Inflammatory macrophage (primary cell): ENCODE data around the gene ZNF77.
"Not testable (repeated sequence)": the region's sequence is repeated elsewhere in the genome, so short reads cannot be mapped to it uniquely, and the experiment has no call there.

ENCODE experiments used
- DNase-seq, 2 donors: peaks; one replicate each; pipeline ENCODE4 v3.0.0-alpha.2; 2020 to 2022

Gene ZNF77

DNA sequence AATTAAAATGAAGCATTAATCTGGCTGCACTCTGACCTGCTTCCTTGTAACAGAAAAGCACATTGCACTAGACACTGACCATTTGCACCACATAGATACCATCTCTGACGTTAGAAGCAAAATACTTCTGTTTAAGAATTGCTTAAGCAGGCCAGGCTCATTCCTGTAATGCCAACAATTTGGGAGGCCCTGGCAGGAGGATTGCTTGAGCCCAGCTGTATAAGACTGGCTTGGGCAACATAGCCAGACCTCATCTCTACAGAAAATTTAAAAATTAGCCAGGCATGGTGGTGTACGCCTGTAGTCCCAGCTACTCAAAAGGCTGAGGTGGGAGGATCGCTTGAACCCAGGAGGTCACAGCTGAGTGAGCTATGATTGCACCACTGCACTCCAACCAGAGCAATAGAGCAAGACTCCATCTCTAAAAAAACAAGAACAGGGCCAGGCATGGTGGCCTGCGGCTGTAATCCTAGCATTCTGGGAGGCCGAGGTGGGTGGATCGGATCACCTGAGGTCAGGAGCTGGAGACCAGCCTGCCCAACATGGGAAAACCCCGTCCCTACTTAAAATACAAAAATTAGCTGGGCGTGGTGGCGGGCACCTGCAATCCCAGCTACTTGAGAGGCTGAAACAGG is 25.5 kb upstream of the ZNF77 start:
- DNase-seq = peak; percentile 43 to 57

DNA sequence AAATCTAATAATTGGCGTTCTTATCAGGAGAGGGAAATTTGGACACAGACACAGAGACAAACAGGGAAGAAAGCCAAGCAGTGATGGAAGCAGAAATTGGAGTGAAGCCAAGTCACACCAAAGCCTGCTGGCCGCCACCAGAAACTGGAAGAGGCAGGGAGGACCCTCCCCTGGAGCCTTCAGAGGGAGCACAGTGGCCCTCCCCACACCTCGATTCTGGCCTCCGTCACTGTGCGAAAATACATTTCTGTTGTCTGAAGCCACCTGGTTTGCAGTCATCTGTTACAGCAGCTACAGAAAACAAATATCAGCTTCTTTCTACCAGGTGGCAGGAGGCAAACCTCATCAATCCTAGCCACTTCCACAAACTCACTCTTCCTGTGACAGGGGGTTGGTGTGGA is 24.3 kb upstream of the ZNF77 start:
- DNase-seq = peak in 1 of 2 donors; percentile 27

DNA sequence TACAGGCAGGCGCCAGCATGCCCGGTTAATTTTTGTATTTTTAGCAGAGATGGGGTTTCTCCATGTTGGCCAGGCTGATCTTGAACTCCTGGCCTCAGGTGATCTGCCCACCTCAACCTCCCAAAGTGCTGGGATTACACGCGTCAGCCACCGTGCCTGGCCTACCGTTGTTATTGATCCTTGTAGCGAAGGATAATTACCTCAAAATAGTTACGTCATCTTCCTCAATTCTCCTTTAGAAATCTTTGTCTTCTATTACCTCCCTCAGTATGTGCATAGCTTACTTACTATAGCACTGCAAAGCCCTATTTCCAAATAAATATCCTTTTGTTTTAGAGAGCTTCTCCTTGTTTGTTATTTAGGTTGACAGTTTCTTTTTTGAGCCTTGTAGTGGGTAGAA is 23.2 kb upstream of the ZNF77 start:
- DNase-seq = no peak

DNA sequence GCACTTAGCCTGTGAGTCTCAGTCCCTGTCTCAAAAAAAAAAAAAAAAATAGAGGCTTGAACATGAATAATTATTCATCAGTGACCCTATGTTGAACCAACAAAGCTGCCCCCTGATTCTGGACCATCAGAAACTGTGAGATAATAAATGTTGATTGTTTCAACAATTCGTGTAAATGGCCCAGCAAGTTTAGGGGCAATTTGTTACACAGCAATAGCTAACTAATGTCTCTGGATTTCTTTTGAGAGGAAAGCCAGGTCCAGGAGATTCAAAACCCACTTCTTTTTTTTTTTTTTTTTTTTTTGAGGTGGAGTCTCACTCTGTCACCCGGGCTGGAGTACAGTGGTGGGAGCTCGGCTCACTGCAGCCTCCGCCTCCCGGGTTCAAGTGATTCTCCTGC is 20.1 kb upstream of the ZNF77 start:
- no peak for DNase-seq

DNA sequence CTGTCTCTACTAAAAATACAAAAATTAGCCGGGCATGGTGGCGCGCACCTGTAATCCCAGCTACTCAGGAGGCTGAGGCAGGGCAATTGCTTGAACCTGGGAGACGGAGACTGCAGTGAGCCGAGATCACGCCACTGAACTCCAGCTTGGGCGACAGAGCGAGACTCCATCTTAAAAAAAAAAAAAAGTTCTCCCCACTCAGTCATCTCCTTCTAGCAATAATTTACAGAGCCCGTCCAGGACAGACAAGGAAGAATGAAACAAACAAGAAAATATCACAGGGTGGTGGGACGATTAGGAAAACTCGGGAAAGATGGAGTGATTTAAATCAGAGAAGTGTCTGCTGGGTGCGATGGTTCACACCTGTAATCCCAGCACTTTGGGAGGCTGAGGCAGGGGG is 18.9 kb upstream of the ZNF77 start:
- DNase-seq = not testable (repeated sequence)

DNA sequence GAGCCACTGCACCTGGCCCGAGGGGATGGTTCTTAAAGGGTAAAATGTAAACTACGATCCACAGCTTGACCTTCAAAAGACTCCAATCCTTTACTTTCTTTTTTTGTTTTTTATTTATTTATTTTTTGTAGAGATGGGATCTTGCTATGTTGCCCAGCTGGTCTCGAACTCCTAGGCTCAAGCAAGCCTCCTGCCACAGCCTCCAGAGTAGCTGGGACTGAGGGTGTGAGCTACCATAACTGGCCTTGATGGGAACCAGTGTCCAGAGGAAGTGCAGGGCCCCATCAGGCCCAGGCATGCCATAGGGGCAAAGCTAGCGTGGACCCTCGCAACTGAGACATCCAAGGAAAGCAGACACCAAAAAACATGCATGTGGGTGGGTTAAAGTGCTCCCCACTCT is 18.4 kb upstream of the ZNF77 start:
- DNase-seq = no peak

DNA sequence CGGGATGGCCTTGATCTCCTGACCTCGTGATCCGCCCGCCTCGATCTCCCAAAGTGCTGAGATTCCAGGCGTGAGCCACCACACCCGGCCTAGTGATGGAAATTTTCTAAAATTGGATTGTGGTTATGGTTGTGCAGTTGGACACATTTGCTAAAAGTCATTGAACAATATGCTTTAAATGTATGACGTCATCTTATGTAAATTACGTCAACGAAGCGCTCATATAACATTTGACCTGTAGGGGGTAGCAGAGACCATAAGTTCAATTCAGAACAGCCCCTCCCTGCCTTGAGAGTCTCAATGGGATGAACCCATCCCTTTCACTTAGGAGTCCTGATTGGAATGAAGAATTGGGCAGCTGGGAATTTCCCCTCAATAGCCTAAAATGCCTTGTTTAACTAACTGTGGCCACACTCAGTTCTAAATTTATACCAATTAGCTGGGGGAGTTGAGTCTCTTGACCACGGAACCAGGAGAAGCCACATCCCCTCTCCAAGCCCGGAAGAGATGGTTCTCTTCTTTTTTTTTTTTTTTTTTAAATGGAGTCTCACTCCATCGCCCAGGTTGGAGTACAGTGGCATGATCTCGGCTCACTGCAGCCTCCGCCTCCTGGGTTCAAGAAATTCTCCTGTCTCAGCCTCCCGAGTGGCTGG is 17.4 kb upstream of the ZNF77 start:
- peak; percentile 61 to 91 for DNase-seq

DNA sequence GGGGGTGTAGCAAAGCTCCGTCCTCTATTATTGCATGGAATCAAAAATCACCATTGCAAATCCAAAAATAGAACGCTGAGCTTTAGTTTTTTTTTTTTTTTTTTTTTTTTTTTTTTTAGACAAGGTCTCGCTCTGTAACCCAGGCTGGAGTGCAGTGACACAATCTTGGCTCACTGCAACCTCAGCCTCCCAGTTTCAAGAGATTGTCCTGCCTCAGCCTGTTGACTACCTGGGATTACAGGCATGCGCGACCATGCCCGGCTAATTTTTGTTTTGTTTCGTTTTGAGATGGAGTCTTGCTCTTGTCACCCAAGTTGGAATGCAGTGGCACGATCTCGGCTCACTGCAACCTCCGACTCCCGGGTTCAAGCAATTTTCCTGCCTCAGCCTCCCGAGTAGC is 15.3 kb upstream of the ZNF77 start:
- DNase-seq = no peak

DNA sequence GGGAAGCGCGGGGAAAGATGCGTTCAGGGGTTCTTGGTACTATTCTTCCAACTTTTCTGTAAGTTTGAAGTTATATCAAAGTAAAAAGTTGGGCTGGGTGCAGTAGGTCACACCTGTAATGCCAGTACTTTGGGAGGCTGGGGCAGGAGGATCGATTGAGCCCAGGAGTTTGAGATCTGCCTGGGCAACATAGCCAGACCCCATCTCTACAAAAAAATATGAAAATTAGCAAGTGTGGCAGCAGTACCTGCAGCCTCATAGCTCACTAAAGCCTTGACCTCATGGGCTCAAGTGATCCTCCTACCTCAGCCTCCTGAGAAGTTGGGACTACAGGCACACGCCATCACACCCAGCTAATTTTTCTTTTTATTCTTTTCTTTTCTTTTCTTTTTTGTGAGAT is 12.4 kb upstream of the ZNF77 start:
- no peak for DNase-seq

DNA sequence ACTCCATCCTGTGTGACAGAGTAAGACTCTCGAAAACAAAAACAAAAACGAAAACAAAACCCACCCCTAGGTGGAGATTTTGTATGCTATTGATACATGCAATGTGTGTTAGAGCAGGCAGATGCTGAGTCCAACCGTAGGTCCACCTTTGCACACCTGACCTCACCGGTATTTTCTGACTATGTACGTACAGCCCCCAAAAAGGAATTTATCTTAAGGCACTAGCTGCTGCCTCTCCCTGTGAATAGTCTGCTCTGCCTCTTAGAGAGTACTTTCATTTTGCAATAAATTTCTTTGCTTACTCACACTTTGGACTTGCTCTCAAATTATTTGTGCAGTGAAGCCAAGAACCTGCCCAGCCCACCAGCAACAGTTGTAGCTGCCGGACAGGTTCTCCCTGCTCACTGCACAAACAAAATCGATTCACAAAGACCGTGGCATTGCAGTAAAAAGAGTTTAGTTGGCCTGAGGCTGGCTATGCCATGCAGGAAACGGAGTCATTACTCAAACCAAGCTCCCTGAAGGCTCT is 8.2 kb upstream of the ZNF77 start:
- DNase-seq = no peak

DNA sequence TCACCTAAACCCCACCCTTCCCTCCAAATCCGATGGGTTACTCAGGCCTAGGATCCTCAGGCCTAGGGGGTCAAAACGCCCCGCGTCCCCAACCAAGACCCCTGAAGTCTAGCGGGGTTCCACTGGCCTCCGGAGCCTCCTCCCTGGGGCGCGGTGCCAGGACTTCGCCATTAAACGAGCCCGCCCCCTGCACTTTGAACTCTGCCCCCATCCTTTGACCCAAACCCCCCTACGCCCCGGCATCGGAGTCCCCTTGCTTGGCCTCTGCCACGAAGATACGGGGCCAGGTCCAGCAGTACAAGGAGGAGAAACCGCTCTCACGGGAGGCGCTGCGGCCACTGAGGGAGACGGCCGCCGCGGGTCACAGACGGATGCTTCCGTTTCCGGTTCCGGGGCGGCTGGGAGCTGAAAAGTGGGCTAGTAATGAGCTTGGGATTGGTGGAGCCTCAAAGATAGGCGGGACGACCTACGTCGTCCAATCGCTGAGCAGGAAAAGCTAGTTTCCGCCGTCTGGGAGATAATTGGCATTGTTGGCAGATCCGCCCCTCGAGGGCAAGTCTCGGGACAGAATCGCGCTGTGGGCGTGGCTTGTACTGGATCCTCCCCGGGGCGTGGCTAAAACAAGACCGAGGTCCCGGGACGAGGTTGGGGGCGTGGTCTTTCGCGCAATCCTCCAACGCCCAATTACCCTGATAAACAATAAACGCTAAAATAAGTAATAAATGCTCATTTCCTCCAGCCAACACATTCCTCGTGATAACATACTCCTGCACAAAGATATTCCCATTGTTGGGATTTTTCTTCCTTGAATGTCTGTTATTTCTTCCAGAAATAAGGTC is 5.7 kb upstream of the ZNF77 start:
- DNase-seq = peak; percentile 100

DNA sequence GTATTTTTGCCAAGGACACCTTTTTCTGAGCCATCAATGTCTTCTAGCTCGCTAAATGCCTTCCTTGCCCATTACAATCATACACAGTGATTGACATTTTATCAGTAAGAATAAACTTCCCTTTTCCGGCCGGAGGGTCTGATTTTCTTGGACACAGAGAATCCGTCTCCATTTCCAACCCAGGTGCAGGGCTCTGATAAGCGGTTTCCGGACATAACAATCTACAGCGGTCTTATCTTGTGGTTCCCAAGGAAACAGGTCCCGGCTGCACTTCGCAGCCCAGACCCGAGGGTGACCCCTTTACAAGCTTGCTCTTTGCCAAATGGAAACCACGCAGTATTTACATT is 5.1 kb upstream of the ZNF77 start:
- peak; percentile 8 to 39 for DNase-seq

DNA sequence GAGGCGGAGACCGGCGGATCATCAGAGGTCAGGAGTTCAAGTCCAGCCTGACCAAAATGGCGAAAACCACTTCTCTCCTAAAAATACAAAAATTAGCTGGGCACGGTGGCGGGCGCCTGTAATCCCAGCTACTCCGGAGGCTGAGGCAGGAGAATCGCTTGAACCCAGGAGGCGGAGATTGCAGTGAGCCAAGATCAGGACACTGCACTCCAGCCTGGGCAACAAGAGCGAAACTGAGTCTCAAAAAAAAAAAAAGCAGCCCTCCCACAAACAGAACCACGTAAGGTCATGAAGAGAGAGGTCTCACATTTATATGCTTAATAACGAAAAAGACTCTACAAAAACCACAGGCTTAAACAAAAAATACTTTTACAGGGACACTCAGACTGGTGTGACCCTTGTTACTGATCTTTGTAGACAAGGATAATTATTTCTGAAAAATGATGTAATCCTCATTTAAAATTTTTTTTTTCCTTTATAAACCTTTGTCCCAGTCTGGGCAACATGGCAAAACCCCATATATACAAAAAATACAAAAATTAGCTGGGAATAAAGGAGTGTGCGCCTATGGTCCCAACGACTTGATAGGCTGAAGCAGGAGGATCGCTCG is 909 bp upstream of the ZNF77 start:
- DNase-seq = no peak

DNA sequence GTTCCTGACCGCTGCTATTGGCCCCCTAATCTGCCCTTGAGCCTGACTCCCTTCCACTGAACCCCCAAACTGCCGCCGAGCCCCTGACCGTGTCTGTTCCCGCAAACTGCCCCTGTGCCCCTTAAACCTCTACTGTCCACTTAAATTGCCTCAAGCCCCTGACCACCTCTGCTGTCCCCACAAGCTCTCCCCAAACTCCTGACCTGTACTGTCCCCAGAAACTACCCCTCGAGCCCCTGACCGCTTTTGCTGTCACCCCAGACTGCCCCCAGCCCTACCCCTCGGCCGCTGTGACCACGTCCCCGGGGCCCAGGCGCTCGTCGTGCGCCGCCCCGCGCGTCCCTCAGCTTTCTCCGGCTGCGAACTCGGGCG is 382 bp downstream of the ZNF77 start:
- no peak for DNase-seq

DNA sequence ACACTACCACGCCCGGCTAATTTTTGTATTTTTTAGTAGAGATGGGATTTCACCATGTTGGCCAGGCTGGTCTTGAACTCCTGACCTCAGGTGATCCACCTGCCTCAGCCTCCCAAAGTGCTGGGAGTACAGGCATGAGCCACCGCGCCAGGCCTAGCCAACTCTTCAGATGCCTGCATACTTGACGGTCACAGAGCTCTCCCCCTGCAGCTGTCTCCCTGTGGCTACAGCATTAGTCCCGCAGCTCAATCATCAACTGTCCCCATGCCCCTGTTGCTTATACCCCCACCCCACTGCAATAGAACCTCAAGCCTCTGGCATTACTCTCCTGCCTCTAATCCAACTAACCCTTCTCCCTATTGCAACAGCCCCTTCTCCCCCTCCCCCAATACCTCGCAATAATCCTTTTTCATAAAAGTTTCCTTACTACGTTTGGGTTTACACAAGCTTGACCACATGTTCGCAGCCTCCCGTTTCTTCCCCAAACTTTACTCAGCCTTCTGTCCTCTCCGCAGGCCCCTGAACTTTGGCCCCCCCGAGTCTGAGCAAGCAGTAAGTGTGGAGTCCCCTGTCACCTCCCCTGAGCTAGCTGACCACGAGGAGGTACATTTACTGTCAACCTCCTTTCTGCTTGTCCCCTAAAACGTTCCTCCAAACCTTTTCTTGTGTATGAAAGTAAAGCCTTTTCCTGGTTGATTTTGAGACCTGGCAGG is 1.7 kb downstream of the ZNF77 start:
- no peak for DNase-seq

DNA sequence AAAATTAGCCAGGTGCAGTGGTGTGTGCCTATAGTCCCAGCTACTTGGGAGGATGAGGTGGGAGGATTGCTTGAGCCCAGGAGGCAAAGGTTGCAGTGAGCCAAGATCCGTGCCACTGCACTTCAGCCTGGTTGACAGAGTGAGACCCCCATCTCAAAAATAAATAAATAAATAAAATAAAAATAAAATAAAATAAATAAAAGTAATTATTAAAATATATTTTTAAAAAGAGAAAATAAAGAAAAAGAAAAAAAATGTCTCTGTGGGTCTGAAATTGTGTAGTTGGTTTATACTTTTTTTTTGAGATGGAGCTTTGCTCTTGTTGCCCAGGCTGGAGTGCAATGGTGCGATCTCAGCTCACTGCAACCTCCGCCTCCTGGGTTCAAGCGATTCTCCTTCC is 8.9 kb downstream of the ZNF77 start:
- DNase-seq = not testable (repeated sequence)

DNA sequence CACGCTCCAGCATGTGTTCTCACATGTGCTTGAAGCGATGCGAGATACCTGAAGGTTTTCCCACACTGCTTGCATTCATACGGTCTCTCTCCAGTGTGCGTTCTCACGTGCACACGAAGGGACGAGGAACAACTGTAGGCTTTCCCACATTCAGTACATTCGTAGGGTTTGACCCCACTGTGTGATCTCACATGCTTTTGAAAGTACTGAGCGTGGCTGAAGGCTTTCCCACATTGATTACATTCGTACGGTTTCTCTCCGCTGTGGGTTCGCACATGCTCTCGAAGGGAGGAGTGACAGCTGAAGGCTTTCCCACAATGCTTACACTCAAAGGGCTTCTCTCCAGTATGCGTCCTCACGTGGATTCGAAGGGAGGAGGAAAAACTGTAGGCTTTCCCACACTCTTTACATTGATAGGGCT is 11.3 kb downstream of the ZNF77 start:
- DNase-seq = no peak

DNA sequence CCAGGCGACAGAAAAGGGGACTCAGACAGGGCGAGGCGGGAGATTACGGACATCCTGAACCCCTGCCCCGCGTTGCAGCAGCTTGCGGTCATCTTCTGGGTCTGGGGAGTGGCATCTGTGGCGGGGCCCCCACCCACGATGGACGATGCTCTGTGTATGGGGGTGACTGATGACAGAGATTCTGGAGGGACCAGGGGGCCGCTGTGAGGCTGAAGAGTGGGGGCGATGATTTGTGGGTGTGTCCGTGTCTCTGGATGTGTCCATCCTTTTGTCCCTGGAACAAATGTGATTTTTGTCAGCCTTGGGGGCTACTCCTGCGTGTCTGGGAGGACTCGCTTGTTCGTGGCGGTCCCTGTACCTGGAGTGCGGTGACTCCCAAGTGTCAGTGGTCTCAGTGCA is 17.7 kb downstream of the ZNF77 start:
- no peak for DNase-seq

DNA sequence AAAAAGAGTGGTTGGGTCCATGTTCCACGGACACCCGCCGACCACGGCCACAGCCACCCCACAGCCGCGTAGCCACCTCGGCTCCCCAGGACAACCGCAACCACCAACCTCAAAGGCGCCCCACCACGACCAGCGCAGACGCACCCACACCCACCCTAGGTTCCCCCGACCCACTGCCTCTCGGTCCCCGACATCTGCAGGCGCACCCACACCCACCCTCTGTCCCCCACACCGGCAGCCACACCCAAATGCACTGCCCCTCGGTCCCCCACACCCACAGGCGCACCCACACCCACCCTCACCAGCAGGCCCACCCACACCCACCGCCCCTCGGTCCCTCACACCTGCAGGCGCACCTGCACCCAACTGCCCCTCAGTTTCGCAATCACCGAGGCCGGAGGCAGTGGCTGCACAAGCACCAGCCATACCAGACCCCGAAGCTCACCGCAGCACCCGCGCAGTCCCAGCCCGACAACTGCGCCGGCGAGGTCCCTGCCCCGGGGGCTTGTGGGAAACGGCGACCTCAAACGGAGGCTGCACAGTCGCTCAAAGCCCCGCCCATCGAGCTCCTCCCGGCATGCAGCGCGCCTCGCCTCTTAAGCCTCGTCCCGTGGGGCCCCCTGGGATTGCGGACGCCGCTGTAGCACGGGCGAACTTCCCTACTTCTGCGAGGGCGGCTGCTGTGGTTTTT is 18.3 kb downstream of the ZNF77 start:
- DNase-seq = no peak

DNA sequence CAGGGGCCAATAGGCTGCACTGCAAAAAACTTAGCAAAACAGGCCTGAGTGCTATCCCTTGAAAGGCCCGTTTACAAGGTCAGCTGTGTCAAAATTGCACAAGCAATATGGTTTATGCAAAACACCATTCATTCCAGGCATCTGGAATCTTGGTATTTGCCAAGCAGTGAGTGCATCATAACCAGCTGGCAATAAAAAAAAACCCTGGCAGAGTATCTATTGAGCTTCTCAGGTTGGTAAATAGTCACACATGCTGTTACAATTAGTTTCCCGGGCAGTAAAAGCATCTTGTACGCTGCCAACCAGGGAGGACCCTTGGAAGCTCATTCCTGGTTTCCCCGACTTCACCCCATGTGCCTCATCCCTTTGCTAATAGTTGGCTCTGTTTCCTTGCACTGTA is 21.3 kb downstream of the ZNF77 start:
- DNase-seq = no peak

DNA sequence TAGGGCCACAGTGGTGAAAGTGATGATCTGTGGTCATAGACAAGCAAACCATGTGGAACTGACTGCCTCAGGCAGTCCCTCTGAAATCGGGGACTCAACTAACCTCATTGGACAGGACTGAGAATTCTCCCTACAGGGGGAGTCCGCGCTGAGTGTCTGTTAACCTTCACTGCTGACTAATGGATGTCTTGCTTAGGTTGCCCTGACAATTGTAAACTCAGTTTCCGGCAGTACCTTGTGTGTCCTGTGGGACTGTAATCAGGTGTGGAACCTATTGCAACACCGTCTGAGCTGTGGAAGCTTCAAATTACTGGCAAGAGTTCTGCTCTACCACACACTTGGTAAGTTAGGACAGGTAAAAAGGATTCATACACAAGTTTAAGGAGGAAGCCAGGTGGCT is 21.8 kb downstream of the ZNF77 start:
- DNase-seq = no peak
